NK-92 treated with Interleukin-12 subunit alpha and Interleukin-12 subunit beta, amount 100 ng/mL, for 24 hours (cell line): ENCODE measurements around the gene ARNT2.
"Not testable (repeated sequence)": the region's sequence is repeated elsewhere in the genome, so short reads cannot be mapped to it uniquely, and the experiment has no call there.

Experiments used
- DNase-seq: peaks from one replicate; lab custom pipeline; 2025; lab: John Stamatoyannopoulos, UW

ARNT2 gene

DNA sequence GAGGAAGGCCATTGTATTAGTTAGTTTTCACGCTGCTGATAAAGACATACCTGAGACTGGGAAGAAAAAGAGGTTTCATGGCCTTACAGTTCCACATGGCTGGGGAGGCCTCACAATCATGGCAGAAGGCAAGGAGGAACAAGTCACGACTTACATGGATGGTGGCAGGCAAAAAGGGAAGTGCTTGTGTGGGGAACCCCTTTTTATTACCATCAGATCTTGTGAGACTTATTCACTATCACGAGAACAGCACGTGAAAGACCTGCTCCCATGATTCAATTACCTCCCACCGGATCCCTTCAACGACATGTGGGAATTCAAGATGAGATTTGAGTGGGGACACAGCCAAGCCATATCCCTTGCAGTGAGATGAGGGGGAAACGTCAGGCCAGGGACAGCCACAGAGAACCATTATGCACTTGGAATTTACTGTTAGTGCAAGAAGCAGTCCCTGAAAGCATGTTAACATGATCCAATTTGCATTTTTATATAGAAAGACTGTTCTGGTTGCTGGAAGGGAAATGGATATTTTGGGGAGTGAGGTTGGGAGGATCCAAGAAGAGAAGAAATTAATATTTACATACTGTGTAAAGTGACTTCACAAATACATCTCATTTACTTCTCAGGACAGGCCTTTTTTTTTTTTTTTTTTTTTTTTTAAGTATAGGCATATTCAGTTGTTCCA, 87.1 kb downstream of the ARNT2 start:
- no peak for DNase-seq

DNA sequence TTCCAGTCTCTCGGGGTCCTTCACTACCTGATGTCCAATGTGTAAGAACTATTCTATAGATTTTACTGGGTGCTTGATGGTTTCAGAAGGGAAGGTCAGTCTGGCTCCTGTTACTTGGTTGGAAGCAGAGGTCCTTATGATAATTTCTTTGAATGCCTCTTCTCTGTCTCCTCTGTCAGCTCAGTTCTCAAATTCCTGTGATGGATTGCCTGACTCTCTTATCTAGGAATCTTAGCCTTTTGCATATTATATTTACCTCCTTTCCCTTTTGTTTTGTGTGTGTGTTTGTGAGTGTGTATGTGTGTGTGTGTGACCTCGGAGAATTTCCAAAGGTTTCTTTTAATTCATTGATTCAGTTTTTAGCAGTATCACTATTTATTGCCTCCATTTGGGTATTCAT, 88.2 kb downstream of the ARNT2 start:
- no peak for DNase-seq

DNA sequence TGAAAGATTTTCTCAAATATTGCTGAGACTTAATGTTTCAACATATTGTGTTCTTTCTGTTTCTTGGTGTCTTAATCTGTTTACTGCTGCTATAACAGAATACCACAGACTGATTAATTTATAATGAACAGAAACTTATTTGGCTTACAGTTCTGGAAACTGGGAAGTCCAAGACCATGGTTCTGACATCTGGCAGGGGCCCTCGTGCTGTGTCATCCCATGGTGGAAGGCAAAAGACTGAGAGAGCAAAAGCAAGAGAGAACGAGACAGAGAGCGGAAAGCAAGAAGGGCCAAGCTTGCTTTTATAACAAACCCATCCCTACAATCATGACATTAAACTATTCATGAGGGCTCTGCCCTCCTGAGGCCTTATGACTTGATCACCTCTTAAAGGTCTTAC, 88.7 kb downstream of the ARNT2 start:
- no peak for DNase-seq

DNA sequence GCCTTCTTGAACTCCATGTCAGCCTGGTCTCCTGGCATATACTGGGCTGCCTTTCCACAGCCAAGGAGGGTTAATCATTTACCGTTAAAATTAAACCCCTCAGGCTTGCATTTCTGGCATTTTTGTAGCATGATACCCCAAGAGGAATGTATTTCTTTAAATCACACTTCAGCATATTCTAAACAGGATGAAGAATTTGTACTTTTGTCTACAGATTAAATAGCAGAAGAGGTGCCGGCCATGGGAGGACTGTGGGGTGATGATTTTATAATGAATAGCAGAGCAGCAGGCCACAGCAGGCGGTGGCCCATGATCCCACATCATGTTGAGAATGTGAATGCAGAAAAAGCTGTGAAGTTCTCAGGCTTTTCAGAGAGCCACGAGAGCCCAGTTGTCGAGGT, 90.2 kb downstream of the ARNT2 start:
- no peak for DNase-seq

DNA sequence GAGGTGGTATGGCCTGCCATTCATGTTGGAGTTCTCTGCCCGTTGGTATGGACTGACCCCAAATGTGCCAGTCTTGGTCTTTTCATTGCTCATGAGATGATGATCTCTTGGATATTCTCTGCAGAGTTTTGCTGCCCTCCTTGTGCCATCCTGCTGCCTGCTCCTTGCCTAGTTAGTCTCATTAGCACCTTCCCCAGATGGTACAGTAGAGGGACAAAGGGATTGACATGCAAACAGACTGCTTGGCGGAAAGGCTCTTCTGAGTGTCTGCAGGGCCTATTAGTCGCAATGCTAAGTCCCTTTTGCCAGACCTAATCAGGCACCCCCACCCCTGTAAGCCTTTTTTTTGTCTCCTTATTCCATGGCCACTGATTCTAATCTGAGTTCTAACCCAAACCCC, 90.6 kb downstream of the ARNT2 start:
- no peak for DNase-seq

DNA sequence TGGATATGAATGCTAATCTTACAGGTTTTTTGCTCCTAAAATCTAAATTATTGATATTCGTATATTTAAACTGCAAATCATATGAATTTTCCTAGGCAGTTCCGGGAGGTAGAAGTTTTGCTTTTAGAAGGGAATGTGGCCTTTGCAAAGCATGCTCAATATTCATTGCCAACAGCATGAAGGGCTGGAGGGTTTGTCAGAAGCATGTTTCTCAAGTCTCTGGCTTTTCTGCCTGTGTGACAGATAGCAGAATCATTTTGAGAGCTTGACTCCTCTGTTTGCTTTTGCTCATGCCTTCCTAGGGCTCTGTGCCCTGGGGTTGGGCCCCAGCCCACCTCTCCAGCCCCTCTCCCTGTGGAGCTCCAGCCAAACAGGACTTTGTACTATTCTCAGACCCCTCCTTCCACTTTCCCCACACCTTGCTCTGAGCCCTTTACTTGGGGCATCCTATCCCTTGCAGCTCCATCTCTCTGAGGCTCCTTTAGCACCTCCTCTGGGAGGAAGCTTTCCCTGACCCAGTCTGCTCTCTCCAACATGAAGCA, 91.3 kb downstream of the ARNT2 start:
- no peak for DNase-seq

DNA sequence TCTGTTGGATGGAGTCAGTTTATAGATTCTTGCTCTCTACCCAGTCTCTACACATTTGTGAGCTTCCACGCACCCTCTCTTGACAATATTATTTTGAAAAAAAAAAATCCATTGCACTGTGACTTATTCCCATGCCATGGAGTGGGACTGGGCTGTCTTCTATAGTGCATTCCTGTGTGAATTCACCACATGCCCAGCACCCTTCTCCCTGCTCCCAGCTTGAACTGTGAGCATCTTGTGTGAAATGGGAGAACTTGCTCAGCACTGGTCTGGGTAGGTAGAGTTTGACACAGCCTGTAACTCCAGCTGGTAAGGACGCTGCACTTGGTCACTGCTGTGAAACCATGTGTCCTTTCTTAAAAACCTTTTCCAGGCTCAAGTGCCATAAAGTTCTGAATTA, 91.9 kb downstream of the ARNT2 start:
- DNase-seq = no peak

DNA sequence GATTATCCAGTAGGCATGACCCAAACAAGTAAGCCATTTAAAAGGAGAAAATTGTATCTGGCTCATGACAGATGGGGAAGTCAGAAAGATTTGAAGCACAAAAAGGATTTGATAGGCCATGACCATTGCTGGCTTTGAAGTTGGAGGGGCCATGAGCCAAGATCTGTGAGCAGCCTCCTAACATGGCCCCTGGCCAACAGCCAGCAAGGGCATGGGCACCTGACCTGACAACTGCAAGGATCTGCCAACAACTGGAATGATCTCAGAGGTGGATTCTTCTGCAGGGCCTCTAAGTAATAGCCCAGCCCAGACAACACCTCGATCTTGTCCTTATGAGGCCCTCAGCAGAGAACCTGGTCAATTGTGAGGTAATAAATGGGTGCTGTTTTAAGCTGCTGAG, 93.0 kb downstream of the ARNT2 start:
- DNase-seq = no peak

DNA sequence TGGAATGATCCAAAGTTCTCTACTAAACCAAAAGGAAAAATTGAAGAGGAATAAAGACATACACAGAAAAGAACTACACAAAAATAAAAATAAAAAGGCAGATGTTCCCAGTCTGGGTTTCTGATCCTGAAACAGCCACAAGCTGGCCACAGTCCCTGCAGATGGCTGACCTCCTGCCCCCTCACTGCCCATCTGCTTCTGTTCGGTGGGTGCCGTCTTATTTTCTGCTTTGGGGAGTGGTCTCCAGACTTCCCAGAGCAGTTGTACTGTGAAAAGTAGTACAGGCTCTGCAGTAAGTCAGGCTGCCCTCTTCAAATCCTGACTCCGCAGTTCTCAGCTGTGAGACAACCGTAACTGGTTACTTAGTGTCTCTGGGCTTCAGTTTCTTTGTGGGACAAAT, 94.5 kb downstream of the ARNT2 start:
- DNase-seq = no peak

DNA sequence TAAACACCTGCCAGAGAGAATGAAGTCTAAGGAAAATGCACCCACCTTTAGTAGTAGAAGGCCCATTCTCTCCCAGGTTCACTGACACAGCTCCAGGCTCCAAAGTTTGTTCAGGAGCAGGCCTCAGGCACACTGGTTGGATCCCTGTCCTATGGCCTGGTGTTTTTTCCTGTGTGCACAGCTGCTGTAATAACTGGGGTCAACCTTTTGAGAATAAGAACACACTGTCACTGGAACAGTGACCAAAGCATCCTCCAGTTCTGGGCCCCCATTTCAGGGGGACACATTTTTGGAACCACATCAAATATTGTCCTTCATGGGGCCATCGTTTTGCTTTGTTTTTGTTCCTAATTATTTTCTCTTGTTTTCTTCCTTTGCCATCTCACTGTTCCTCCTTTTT, 95.8 kb downstream of the ARNT2 start:
- DNase-seq = no peak

DNA sequence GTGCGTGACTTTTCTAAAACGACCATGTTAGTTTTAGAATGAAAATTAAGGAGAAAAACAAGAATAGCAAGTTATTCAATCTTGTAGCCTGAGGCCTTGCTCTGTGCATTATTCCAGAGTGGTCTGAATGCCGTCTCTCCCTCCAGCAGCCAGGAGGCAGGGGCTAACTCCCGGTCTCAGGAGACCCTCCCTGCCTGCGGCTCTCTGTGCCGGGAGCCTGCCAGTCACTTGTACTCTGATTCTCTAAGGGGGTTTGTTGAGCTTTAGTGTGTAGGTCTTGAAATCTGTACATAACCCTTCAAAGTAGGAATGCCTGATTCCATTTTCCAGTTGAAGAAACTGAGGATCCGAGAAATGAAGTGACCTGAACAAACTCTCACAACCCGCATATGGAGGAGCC, 97.3 kb downstream of the ARNT2 start:
- DNase-seq = no peak

DNA sequence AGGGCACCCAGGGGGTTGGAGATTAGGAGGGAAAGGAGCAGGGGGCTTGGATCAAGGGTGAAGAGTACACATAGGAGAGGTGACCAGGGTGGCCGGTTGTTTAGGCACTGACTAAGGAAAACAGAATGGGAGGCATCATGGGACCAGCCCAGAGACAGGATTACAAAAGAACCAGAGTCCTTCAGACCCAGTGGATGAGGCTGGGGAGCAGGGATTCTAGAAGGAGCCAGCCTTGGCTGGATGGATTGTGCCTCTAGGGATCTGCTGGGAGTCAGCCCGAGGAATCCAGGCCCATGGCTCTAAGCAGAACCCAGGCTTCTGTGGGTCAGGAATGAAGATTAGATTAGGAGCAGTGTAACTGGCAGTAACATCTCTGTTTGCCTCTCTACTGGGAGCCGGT, 98.6 kb downstream of the ARNT2 start:
- no peak for DNase-seq

DNA sequence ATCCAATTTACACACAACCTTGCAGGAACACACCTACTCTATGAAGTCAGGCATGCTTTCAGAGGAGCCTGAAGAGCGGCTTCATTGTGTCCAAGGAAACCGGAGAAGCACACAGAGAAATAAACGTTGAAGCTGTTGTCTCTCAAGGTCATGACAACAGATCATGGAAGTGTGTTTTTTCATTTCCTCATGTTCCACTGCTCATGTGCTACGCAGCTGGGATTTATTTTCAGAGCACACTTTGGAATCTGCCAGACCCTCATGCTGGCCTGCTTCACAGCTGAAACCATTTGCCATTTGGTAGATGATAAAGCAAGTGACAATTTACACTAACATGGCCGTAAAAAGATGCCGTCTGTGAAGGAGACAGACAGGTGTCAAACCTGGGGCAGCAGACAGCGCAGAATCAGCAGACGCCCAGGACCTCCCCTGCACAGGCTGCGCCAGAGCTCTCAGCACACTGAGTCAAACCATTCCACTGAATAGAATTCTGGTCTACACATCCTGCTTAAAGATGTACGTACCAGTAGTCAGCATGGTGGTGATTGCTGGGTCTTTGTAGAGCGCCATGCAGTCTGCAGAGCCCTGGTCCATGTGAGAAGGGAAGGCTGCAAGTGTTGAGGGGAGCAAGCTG, 99.3 kb downstream of the ARNT2 start:
- DNase-seq = no peak

DNA sequence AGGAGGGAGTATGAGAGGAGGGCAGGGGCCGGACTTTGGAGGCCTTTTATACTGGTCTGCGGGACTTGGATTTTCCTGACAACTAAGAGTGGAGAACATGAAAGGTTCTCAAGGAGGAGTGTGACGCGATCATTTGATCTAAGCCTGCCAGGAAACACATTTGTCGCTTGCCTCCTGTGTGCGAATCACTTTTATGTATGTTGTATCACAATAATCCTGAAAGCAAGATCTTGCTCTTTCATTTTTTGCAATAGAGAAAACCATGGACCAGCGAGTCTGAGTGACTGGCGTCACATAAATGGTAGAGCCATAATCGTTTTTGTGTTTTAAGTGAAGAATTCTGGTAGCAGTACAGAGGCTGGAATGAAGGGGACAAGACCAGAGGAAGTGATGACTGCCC, 100.7 kb downstream of the ARNT2 start:
- DNase-seq = no peak

DNA sequence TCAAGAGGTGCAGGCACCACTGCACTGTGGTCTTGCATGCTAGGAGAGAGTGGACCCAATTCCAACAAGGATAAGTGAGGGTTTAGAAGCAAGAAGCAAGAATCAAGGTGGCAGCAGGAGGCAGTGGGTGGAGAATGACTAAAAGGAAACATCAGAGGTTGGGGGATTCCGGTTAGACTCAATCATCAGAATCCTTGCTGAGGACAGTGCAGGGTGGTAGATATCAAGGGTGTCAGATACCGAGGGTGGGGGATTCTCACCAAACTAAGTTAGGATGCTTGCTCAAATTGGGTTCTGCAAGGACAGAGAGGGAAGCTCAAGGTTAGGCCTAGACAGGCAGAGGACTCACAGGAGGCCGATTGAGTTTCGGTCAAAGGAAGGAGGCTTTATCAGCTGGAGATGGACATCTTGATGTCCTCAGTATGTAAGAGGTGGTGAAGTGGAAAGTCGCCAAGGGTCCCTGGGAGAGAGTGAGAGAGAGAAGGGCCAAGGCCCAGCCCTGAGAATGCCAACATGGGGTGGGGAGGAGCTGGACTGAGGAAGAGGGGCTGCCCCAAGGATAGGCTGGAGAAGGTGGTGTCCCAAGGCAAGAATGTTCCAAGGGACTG, 102.2 kb downstream of the ARNT2 start:
- no peak for DNase-seq

DNA sequence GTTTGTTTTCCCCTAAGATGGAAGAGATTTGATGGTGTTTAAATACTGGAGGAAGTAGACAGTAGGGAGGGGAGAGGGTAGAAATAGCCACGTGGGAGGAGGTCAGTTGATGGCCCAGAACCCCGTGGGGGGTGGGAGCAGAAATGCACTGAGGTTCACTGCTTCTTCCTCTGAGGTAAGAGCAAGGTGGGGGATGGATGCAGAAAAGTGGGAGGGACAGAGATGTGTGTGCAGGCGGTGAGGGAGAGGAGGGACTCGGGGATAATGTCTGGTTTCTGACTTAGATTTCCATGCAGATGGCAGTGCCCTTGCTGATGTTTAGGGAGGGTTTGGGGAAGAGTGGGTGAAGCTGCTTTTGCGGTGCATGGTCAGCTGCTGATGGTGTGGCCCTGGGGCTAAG, 102.9 kb downstream of the ARNT2 start:
- no peak for DNase-seq

DNA sequence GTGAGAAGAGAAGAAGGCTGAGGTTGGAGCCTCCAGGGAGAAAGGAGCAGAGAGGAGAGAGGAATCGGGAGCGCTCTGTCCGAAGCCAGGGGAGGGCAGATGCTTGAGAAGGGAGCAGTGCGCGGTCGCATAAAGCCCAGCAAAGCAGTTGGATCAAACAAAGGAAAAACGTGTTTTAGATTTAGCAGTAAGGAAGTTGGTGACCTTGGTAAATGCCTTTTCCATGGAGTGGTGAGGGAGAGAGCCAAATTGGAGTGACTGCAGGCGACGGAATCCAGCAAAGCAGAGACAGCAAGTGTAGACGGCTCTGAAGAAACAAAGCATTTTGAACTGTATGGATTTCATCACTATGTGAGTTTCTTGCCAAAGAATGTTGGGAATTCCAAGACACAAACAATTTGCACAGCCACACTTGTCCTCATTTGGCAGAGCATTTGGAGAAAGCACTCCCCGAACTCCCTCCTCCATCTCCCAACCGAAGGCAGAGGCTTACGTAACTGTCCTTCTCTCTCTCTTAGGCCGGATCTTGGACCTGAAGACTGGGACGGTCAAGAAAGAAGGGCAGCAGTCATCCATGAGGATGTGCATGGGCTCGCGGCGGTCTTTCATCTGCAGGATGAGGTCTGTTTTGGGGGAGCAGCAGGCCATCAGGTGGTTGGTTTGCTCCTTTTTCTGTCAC, 103.6 kb downstream of the ARNT2 start:
- DNase-seq = no peak

DNA sequence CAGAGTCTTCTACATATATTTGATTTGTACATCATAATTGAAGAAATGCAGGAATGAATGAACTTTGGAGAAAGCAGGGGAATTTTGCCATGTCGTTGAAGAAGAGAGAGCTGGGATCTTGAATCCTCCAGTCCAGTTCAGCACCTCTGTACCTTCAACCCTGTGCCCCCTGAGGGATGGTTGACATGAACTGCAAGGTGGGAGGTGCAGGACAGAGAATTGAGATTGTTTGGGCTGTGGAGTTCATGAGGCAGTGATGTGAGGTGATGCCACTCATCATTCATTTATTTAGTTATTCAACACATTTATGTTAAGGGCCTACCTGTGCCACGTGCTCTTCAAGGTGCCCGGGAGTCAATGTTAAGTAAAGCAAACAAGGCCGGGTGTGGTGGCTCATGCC, 104.6 kb downstream of the ARNT2 start:
- no peak for DNase-seq

DNA sequence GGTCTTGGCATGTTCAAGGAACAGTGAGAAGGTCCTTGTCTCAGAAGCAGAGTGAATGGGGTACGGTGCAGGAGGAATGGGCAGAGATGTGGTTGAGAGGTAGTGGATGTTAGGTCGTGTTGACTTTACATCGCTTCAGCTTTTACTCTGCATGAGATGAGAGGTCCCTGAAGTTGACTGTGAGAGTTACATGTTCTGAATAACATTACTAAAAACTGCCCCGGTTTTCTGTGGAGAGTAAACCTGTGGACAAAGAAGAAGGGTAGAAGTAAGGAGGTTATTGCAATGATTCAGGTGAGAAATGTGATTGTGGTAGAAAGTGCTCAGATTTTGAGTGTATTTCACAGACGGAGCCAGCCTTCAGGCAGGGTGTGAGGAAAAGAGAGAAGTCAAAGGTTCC, 105.6 kb downstream of the ARNT2 start:
- DNase-seq = no peak

DNA sequence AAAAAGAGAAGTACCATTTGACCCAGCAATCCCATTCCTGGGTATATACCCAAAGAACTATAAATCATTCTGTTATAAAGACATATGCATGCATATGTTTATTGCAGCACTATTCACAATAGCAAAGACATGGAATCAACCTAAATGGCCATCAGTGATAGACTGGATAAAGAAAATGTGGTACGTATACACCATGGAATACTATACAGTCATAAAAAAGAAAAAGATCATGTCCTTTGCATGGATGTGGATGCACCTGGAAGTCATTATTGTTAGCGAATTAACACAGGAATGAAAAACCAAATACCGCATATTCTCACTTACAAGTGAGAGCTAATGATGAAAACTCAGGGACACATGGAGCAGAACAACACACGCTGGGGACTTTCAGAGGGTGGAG, 106.8 kb downstream of the ARNT2 start:
- not testable (repeated sequence) for DNase-seq

DNA sequence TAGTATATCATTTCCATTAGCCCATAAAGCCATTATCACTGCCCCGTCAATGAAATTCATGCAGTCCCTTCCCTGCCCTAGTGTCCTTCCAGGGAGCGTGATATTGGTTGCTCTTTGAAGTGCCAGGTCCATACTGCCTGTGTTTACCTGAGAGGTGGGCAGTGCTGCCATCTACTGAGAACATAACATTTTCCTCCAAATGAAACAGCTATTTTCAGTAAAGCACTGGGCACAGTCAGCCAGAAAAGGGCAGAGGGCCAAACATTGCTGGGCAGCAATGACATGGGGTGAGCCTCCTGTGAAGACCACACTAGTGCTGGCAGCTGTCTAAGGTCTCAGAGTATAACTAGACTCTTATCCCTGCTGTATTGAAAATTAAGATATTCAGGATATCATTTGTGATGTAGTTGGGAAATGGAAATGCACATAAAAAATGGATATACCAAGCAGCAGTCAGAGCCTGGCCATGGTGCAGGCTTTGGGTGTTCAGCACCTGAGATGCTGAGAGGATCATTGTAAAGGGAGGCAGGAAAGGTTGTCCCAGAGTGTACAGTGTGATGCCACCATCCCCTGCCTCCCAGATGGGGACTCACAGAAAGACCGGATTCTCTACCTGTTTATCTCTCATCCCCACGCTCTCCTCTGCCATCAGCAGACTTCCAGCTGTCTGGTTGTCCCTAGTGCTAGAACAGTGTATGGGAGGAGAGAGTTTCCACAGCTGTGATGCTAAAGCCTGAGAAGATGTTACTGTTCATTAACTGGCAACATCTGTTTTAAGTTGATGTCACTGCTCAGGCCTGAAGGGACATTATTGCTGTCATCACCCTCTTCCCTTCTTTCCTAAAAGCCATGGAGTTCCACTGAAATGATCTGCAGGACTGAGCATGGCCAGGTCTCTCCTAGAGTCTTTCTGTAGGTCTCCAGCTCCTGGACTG, 108.8 kb downstream of the ARNT2 start:
- no peak for DNase-seq
